ENCODE results near the gene TKTL1. TPM values are rescaled to one million over a fixed set of nuclear protein-coding genes. Genes with fewer than 3 reads are reported as not detected.

The TKTL1 gene
- total RNA-seq, 1 donor: not detected

GRCh38 chrX:154358829-154359228 lies 63.2 kb downstream of the TKTL1 start:
- TF ChIP-seq CTCF (IDR thresholded peaks at IDR 0.05; ENCODE audit: insufficient read depth, low read length): no peak
- H3K4me3 ChIP-seq (ENCODE audit: low read depth, low read length): no peak overlapping the region
- no peak for DNase-seq (ENCODE audit: low read depth)

GRCh38 chrX:154359362-154360154 lies 64.0 kb downstream of the TKTL1 start:
- no peak for DNase-seq (ENCODE audit: low read depth)
- no peak for TF ChIP-seq CTCF (IDR thresholded peaks at IDR 0.05; ENCODE audit: insufficient read depth, low read length)
- no peak overlapping the region for H3K4me3 ChIP-seq (ENCODE audit: low read depth, low read length)

GRCh38 chrX:154360155-154360713 lies 64.6 kb downstream of the TKTL1 start:
- DNase-seq (ENCODE audit: low read depth): no peak
- TF ChIP-seq CTCF (IDR thresholded peaks at IDR 0.05; ENCODE audit: insufficient read depth, low read length): no peak
- H3K4me3 ChIP-seq (ENCODE audit: low read depth, low read length): no peak overlapping the region

GRCh38 chrX:154362085-154362742 lies 66.6 kb downstream of the TKTL1 start:
- TF ChIP-seq CTCF (IDR thresholded peaks at IDR 0.05; ENCODE audit: insufficient read depth, low read length): no peak
- H3K4me3 ChIP-seq (ENCODE audit: low read depth, low read length): no peak overlapping the region
- no peak for DNase-seq (ENCODE audit: low read depth)

GRCh38 chrX:154363706-154364439 lies 68.3 kb downstream of the TKTL1 start:
- no peak for TF ChIP-seq CTCF (IDR thresholded peaks at IDR 0.05; ENCODE audit: insufficient read depth, low read length)
- DNase-seq (ENCODE audit: low read depth): no peak

GRCh38 chrX:154365052-154365600 lies 69.5 kb downstream of the TKTL1 start:
- no peak for DNase-seq (ENCODE audit: low read depth)
- H3K4me3 ChIP-seq (ENCODE audit: low read depth, low read length): no peak overlapping the region
- no peak for TF ChIP-seq CTCF (IDR thresholded peaks at IDR 0.05; ENCODE audit: insufficient read depth, low read length)

More at GRCh38 chrX:154363706-154364439, 68.3 kb downstream of the TKTL1 start:
- H3K4me3 ChIP-seq (ENCODE audit: low read depth, low read length): no peak overlapping the region
